ENCODE measurements around the gene XYLT1. TPM values are rescaled to one million over a fixed set of nuclear protein-coding genes. Genes with fewer than 3 reads are reported as not detected.

The XYLT1 gene
- total RNA-seq, 1 experiment from 2014 or later: 14.5 TPM

- Histone ChIP-seq H3K79me1 (ENCODE audit: insufficient read depth, low read depth, low read length, poor library complexity, severe bottlenecking) (no peaks in the 10 kb centered on the region), H3K14ac (ENCODE audit: insufficient read depth, low read length) (no peak overlapping the region), H3K9me3 (ENCODE audit: control insufficient read depth, low read depth, low read length) (no peaks in the 10 kb centered on the region), H4K20me1 (ENCODE audit: control insufficient read depth, insufficient read depth, insufficient read length) (no peaks in the 10 kb centered on the region), H3K4me2 (ENCODE audit: insufficient read depth, insufficient read length, low read length) (no peak overlapping the region), H2AFZ (ENCODE audit: low read length) (no peak overlapping the region), H2AK5ac (ENCODE audit: insufficient read length, low read length) (no peak overlapping the region), H3K18ac (ENCODE audit: insufficient read length, low read depth, low read length) (no peak overlapping the region), H3K9ac (ENCODE audit: extremely low read depth, insufficient read length, low read length) (no peak overlapping the region), H3K27me3 (ENCODE audit: insufficient read depth, low read length) (no peaks in the 10 kb centered on the region), H2BK20ac (ENCODE audit: low read depth, low read length, poor library complexity, severe bottlenecking) (no peak overlapping the region), H3K23ac (ENCODE audit: insufficient read length, low read depth, low read length) (no peak overlapping the region), H4K5ac (ENCODE audit: insufficient read length, low read depth, low read length) (no peak overlapping the region), H4K8ac (replicated peaks; ENCODE audit: insufficient read length, low read depth, low read length) (no peak overlapping the region), H3K23me2 (ENCODE audit: insufficient read length, low read depth, low read length, poor library complexity, severe bottlenecking) (no peaks in the 10 kb centered on the region), H3K4ac (ENCODE audit: low read depth, low read length) (no peak overlapping the region), H3T11ph (ENCODE audit: low read length) (no peak overlapping the region), H3K79me2 (ENCODE audit: insufficient read depth, low read length) (no peaks in the 10 kb centered on the region), H3K56ac (ENCODE audit: insufficient read length, low read depth, low read length) (no peak overlapping the region), H4K91ac (ENCODE audit: insufficient read length, low read depth, low read length) (no peak overlapping the region), H2BK12ac (ENCODE audit: insufficient read length, low read depth, low read length) (no peak overlapping the region), H2BK15ac (ENCODE audit: low read depth, low read length) (no peak overlapping the region), H2BK120ac (ENCODE audit: low read depth, low read length, poor library complexity, severe bottlenecking) (no peak overlapping the region), H3K4me1 (ENCODE audit: insufficient read depth, low read length) (no peaks in the 10 kb centered on the region), H3K27ac (ENCODE audit: insufficient read length, low read depth, low read length) (no peak overlapping the region), H2BK5ac (ENCODE audit: insufficient read length, low read length) (no peak overlapping the region)
- H3K36me3 Mint-ChIP-seq (ENCODE audit: insufficient read depth in 1 of 3, low read depth in 3 of 3): peaks cover 3 to 6% (median 4%) of the 10 kb centered on the region in 3 experiments; a peak in 4 of 7 replicates
- peak overlapping the region in 1 of 3 experiments; percentile 30; a peak in 1 of 7 replicates for H3K27ac Mint-ChIP-seq
- TF ChIP-seq, protein P1, sequence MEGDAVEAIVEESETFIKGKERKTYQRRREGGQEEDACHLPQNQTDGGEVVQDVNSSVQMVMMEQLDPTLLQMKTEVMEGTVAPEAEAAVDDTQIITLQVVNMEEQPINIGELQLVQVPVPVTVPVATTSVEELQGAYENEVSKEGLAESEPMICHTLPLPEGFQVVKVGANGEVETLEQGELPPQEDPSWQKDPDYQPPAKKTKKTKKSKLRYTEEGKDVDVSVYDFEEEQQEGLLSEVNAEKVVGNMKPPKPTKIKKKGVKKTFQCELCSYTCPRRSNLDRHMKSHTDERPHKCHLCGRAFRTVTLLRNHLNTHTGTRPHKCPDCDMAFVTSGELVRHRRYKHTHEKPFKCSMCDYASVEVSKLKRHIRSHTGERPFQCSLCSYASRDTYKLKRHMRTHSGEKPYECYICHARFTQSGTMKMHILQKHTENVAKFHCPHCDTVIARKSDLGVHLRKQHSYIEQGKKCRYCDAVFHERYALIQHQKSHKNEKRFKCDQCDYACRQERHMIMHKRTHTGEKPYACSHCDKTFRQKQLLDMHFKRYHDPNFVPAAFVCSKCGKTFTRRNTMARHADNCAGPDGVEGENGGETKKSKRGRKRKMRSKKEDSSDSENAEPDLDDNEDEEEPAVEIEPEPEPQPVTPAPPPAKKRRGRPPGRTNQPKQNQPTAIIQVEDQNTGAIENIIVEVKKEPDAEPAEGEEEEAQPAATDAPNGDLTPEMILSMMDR (conservative IDR thresholded peaks at IDR 0.05): no peak
- no peak overlapping the region for H3K4me3 Mint-ChIP-seq
- WGBS (ENCODE audit: extremely low coverage, insufficient read length, low lambda C conversion rate): no CpG with 5 or more reads among the region's 2 CpGs
- no peak for DNase-seq
- peaks cover 4 to 16% of the 10 kb centered on the region in 2 experiments; a peak in 3 of 4 replicates for H3K4me1 Mint-ChIP-seq
- no peaks in the 10 kb centered on the region for H3K9me3 Mint-ChIP-seq
- no peaks in the 10 kb centered on the region for H3K27me3 Mint-ChIP-seq (ENCODE audit: low read depth)
These were observed 315.8 kb downstream of the XYLT1 start for GRCh38 chr16:17154981-17155380.

All from H9 (cell line).